CD4-positive, alpha-beta T cell treated with Interleukin-21 for 1 hour (primary cell): ENCODE data around the gene DUSP10.
A peak's percentile ranks its signal among the peaks of the same experiment; 100 is the strongest.

ENCODE experiments used
- DNase-seq: peaks from one replicate; pipeline ENCODE4 v3.0.0-alpha.2; 2020

The DUSP10 gene

DNA sequence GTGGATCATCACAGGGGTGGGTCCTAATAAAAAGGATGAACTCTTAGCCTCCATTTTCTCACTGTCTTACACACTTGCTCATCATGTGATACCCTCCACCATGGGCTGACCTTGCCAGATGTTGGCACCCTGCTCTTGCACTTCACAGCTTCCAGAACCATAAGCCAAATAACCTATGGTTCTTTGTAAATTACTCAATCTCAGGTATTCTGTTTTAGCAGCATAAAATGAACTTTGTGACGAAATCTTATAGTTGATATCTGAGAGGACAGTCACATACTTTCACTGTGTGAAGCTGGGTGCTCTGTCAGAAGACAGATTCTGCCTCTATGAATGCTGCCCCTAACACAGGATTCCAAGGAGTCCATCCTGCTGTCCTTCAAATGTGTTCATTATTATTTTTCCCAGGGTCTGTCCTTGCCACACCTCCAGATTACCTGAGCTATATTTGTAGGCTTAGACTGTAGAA, 13.8 kb downstream of the DUSP10 start:
- DNase-seq, result no peak

- no peak for DNase-seq
These were observed 14.5 kb downstream of the DUSP10 start for GRCh38 chr1:221727146-221728036.

GRCh38 chr1:221725735-221726672, 15.9 kb downstream of the DUSP10 start:
- DNase-seq, result peak; percentile 35

- no peak for DNase-seq
These were observed 16.8 kb downstream of the DUSP10 start for GRCh38 chr1:221724931-221725605.

- no peak for DNase-seq
These were observed 18.0 kb downstream of the DUSP10 start for GRCh38 chr1:221723848-221724236.

- no peak for DNase-seq
These were observed 18.7 kb downstream of the DUSP10 start for GRCh38 chr1:221723018-221723847.

DNA sequence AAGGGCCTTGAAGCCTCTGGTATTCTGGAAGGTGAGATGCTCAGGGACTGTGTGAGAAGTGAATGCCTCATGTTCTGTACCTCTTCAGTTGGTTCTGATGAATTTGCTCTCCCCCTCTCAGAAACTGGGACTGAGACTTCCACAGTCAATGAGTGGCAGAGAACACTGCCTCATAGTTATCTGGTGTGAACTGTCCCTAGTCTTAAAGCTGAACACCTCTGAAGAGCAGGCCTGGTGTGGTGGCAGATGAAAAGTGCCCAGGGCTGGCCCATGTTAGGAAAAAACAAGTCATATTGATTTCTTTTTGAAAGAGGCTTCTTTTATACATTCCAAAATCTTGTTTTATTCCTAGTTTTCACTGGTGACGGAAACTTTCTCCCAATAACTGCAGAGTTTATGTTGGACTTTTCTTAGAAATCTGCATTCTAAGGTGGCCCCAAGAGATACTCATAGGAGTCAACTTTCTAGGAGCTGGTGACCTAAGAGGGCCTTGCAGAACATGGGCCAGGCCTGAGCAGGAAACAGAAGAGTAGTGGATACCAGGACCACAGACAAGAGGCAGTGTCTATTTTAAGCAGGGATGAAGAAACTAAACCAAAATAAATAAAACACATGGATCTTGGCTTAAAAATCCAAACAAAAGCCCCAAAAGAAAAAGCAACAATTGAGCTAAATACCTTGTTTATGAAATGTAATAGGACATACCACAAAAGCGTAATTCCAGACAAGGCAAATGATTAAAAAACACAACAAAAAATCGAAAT, 19.5 kb downstream of the DUSP10 start:
- DNase-seq, result no peak

GRCh38 chr1:221720545-221720944, 21.3 kb downstream of the DUSP10 start:
- DNase-seq, result no peak

GRCh38 chr1:221719987-221720386, 21.9 kb downstream of the DUSP10 start:
- DNase-seq, result no peak

DNA sequence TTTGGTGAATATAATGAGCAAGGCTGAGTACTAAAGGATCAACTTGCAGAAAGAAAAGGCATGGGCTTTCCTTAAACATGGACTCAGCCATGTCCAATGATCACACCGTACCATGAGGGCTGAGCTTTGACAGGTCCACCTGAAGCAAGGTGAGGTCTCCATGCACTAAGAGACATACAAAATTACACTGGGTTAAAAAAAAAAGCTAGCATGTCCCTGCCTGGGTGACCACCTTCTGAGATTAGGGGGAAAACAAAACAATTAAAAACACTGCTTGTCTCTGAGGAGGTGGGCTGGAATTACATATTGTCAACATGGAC, 22.7 kb downstream of the DUSP10 start:
- no peak for DNase-seq

DNA sequence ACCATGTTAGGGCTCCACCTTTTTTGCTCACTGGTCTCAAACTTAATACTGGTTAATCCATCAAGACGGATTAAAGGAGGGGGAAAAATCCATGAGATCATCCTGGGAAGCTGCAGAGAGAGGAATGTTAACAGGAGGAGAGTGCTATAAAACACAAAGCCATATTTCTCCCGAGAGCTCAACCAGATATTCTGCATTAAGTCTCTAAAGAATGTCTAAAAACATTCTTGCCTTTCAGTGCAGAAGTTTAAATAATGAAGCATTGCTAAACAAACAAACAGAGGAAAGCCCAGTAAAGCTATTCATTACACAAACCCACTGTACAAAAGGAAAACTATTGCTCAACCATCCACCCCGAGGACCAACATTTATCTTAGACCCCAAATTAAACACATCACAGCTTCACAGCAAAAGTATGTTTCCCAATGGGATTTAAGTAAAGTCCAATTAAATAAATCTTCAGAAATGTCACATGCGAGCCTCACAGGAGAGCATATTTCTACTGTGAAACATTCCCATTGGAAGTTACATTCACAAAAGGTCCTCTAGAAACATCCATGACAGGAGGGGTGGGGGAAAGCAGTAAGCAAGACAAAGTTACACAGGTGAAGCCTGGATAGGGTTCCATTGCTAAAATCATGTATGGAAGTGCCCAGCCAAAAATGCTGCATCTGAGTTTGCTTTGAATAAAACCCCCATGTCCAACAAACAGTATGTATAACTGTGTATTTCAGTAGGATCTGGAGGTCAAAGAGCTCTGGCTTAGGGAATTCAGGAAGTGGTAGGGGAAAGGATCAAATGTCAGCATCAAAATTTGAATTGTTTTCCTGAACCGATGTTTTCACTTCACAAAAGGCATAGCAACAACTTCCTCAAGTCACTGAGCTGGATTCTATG, 23.3 kb downstream of the DUSP10 start:
- DNase-seq, result no peak

- no peak for DNase-seq
These were observed 24.4 kb downstream of the DUSP10 start for GRCh38 chr1:221717485-221717853.

DNA sequence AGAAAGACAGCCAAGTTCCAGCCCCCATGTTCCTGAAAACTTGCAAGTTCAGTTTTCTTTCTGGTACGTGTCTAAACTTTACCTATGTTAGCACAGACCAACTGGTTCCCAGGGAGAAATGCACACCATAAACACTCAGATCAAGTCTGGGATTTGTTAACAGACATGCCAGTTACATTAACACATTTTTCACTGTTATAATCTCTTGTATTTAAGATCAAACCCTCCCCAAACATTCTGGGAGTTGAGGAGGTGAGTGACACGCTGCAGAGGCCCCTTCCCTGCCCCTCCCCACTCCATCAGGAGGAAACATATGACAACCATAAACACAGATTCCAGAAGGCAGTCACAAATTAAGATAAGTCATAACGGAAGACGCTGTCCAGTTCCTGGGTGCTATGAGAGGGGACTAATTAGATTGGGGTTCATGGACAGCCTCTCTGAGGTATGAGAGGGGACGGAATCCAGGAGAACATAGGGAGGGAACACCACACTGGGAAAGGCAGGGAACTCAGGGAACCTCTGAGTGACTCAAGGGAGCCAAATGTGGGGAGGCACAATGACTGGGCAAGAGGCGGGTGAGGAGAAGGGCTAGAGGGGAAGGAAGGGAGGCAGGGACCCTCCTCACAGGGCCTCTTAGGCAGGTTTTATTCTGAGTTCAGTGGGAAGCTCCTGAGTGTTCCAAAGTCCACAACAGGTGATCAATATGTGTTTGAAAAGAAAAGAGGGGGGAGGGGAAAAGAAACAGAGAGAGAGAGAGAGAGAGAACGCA, 25.0 kb downstream of the DUSP10 start:
- no peak for DNase-seq

DNA sequence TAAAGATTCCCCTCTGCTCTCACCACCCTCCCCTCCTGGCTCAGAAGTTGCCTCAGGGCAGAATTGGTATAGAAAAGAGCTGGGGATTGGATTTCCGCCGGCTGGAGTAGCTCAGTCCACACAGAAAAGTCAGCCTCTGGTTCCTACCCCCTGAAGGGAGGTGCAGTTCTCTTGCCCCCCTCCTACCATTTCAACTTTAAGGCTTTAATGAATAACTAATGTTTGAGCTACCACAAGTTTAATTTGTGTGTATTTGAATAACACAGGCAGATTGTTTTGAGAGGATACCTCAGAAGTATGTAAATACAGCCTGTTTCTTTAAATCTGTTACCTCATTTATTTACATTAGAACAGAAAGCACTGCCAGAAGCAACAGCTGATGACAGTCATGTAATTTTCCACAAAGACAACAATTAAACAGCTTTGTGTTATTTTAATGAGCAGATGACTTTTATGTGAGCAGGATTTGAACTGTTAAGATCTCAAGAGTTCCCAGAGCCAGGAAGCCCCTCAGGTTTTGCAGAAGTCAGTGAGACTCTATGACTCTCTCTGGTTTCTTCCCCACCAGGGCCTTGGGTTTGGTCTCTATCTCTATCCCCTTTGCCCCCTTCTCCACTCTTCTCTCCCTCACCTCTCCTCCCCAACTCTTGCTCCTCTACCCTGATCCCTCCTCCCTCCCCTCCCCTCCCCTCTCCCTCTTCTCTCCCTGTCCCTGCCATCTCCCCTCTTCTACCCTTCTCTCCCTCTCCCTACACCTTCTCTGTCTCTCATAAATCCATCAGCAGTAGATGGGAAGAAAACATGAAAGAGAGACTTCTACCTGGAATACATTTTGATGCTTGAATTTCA, 26.3 kb downstream of the DUSP10 start:
- no peak for DNase-seq

GRCh38 chr1:221714227-221715152, 27.4 kb downstream of the DUSP10 start:
- DNase-seq, result no peak

- DNase-seq, result peak; percentile 83
These were observed 29.0 kb downstream of the DUSP10 start for GRCh38 chr1:221712776-221713431.

DNA sequence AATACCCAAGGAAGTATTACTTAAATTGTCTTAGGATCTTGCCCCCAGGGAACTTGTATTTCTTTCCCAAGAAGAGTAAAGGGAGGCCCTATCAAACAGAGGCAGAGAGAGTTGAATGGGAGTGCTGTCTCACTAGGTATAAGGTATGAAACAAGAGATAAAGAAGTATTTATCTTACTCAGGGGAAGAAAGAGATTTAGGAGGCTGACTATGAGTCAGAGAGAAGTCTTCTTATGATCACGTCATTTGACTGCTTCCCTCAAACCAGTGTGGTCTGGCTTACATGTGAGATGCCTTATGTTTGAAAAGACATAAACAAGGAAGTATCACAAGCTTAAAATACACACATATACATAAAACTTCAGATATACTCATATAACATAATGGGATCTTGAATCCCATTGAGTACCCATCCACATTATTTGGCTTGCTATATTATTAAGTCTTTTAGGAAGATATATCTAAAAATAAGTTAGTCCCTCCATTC, 29.6 kb downstream of the DUSP10 start:
- DNase-seq, result peak; percentile 74
